Measurements from ENCODE around the gene IL17RB.

Gene IL17RB

GRCh38 chr3:53800041-53800906 is 46.1 kb upstream of the IL17RB start:
- H3K9ac ChIP-seq (ENCODE audit: low read depth, low read length, poor library complexity, severe bottlenecking), result no peak overlapping the region
- H3K4me1 ChIP-seq (ENCODE audit: insufficient read depth, low read length, poor library complexity, severe bottlenecking), result no peaks in the 10 kb centered on the region
- H3K27me3 ChIP-seq (ENCODE audit: insufficient read depth, low read length, poor library complexity, severe bottlenecking), result no peaks in the 10 kb centered on the region
- H4K20me1 ChIP-seq (ENCODE audit: insufficient read depth, low read length, poor library complexity, severe bottlenecking), result no peaks in the 10 kb centered on the region
- H3K9me2 ChIP-seq (replicated peaks; ENCODE audit: low read depth, low read length), result no peaks in the 10 kb centered on the region
- TF ChIP-seq CTCF (conservative IDR thresholded peaks at IDR 0.05; ENCODE audit: low read length) (no peak), EZH2phosphoT487 (IDR thresholded peaks at IDR 0.05; ENCODE audit: borderline replicate concordance) (no peak)
- H3K79me2 ChIP-seq (ENCODE audit: insufficient read depth, low read length), result no peaks in the 10 kb centered on the region
- H3K4me2 ChIP-seq (ENCODE audit: low read depth, low read length, poor library complexity, severe bottlenecking), result no peak overlapping the region
- no peaks in the 10 kb centered on the region for H3K9me3 ChIP-seq (ENCODE audit: insufficient read depth, low read depth, low read length)
- no peaks in the 10 kb centered on the region for H3K36me3 ChIP-seq (ENCODE audit: insufficient read depth, low read length)
- no peak overlapping the region for H3K4me3 ChIP-seq (ENCODE audit: low read length, poor library complexity, severe bottlenecking)
- no peaks in the 10 kb centered on the region for H3F3A ChIP-seq (ENCODE audit: low read depth)
- no peak overlapping the region for H2AFZ ChIP-seq (ENCODE audit: low read length)

GRCh38 chr3:53801319-53801718 is 45.0 kb upstream of the IL17RB start:
- Histone ChIP-seq H3F3A (ENCODE audit: low read depth) (no peaks in the 10 kb centered on the region), H3K9ac (ENCODE audit: low read depth, low read length, poor library complexity, severe bottlenecking) (no peak overlapping the region), H3K79me2 (ENCODE audit: insufficient read depth, low read length) (no peaks in the 10 kb centered on the region), H3K27me3 (ENCODE audit: insufficient read depth, low read length, poor library complexity, severe bottlenecking) (no peaks in the 10 kb centered on the region), H4K20me1 (ENCODE audit: insufficient read depth, low read length, poor library complexity, severe bottlenecking) (no peaks in the 10 kb centered on the region), H2AFZ (ENCODE audit: low read length) (no peak overlapping the region), H3K4me3 (ENCODE audit: low read length, poor library complexity, severe bottlenecking) (no peak overlapping the region), H3K4me2 (ENCODE audit: low read depth, low read length, poor library complexity, severe bottlenecking) (no peak overlapping the region), H3K36me3 (ENCODE audit: insufficient read depth, low read length) (no peaks in the 10 kb centered on the region), H3K9me3 (ENCODE audit: insufficient read depth, low read depth, low read length) (no peaks in the 10 kb centered on the region), H3K9me2 (replicated peaks; ENCODE audit: low read depth, low read length) (no peaks in the 10 kb centered on the region), H3K4me1 (ENCODE audit: insufficient read depth, low read length, poor library complexity, severe bottlenecking) (no peaks in the 10 kb centered on the region)
- TF ChIP-seq CTCF (conservative IDR thresholded peaks at IDR 0.05; ENCODE audit: low read length), result no peak
- TF ChIP-seq EZH2phosphoT487 (IDR thresholded peaks at IDR 0.05; ENCODE audit: borderline replicate concordance), result no peak

GRCh38 chr3:53802256-53802880 is 44.0 kb upstream of the IL17RB start:
- Histone ChIP-seq H3K9me2 (replicated peaks; ENCODE audit: low read depth, low read length) (no peaks in the 10 kb centered on the region), H3K36me3 (ENCODE audit: insufficient read depth, low read length) (no peaks in the 10 kb centered on the region), H3K9me3 (ENCODE audit: insufficient read depth, low read depth, low read length) (no peaks in the 10 kb centered on the region), H3K9ac (ENCODE audit: low read depth, low read length, poor library complexity, severe bottlenecking) (no peak overlapping the region), H4K20me1 (ENCODE audit: insufficient read depth, low read length, poor library complexity, severe bottlenecking) (no peaks in the 10 kb centered on the region), H2AFZ (ENCODE audit: low read length) (no peak overlapping the region), H3K4me2 (ENCODE audit: low read depth, low read length, poor library complexity, severe bottlenecking) (no peak overlapping the region), H3K4me1 (ENCODE audit: insufficient read depth, low read length, poor library complexity, severe bottlenecking) (no peaks in the 10 kb centered on the region), H3K79me2 (ENCODE audit: insufficient read depth, low read length) (no peaks in the 10 kb centered on the region), H3F3A (ENCODE audit: low read depth) (no peaks in the 10 kb centered on the region), H3K27me3 (ENCODE audit: insufficient read depth, low read length, poor library complexity, severe bottlenecking) (no peaks in the 10 kb centered on the region), H3K4me3 (ENCODE audit: low read length, poor library complexity, severe bottlenecking) (no peak overlapping the region)
- TF ChIP-seq CTCF (conservative IDR thresholded peaks at IDR 0.05; ENCODE audit: low read length), result no peak
- TF ChIP-seq EZH2phosphoT487 (IDR thresholded peaks at IDR 0.05; ENCODE audit: borderline replicate concordance), result no peak
